ENCODE measurements around the gene BEST2.

GRCh38 chr19:12764698-12765097, 13.1 kb downstream of the BEST2 start:
- TF ChIP-seq CTCF (conservative IDR thresholded peaks at IDR 0.05 in 1 of 2, IDR thresholded peaks at IDR 0.05 in 1 of 2; ENCODE audit: low read depth in 1 of 2, low read length in 2 of 2) (no peak), EZH2 (IDR thresholded peaks at IDR 0.05; ENCODE audit: low read length, missing control alignments) (no peak)

Data from fibroblast of lung (primary cell).